ENCODE data around the gene CBS.
"Not testable (repeated sequence)": the region's sequence is repeated elsewhere in the genome, so short reads cannot be mapped to it uniquely, and the experiment has no call there.

The CBS gene

DNA sequence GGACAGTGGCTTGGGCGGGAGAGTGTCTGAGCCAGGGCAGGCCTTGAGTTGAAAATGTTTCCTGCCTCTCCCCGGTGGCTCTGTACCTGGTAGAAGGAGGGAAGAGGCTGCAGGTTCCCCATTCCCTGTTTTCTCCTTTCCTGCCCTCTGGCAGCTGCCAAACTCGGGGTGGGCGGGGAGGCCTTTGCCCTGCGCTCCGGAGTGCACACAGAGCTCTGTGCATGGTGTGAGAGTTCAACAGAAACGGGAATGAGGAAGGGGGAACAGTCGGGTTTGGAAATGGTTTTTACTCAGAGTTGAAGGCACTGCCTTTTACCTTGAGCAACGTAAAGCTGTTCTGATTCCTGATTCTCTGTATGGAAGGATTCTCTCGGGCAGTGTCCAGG lies 37.0 kb downstream of the CBS start:
- not testable (repeated sequence) for H4K20me1 ChIP-seq (ENCODE audit: insufficient read depth, low read length); H2AFZ ChIP-seq (ENCODE audit: low read length); H3K9me3 ChIP-seq (replicated peaks; ENCODE audit: insufficient read depth, low read length); H3K4me1 ChIP-seq (ENCODE audit: low read length); H3K36me3 ChIP-seq (replicated peaks; ENCODE audit: insufficient read depth, low read length); H3K9ac ChIP-seq (ENCODE audit: low read length); H3F3A ChIP-seq (ENCODE audit: insufficient read depth, low read length); DNase-seq; H3K4me3 ChIP-seq (ENCODE audit: low read length); H3K27me3 ChIP-seq (replicated peaks; ENCODE audit: insufficient read depth, low read length); H3K9me2 ChIP-seq (replicated peaks; ENCODE audit: insufficient read depth, low read length); H3K79me2 ChIP-seq (ENCODE audit: low read length); H3K4me2 ChIP-seq (ENCODE audit: low read depth, low read length); H3K27ac ChIP-seq (ENCODE audit: low read length)

DNA sequence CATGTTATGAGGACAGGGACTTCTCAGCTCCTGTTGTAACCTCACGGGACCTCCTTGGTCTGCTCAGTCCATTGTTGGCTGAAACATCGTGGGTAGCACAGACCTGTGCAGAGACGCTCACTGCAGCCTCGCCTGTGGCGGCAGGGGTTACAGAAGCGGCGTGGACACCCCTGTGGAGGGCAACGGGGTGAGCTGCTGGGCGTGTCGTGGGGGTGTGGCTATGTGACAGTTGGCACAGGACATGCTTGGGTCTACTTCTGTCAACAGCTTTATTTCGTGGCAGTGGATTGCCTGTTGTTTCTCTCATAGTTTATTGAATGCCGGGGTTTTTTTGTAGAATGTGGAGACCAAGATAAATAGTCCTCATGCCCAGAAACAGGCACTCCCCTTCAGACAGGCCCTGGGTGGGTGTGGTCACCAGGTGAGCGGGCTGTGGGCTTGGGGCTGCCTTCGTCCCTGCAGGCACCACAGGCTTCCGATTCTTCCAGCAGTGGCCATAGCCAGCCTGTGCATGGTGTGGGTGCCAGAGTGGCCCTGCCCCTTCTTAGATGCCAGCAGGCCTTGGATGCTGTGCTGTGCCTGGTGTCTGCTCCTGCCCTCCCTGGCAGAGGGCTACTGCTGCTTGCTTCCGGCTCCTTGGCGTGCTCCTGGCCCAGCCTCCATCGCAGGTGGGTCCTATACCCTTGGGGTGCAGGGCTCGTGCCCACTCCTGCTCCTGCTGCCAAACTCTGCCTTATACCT lies 37.5 kb downstream of the CBS start:
- not testable (repeated sequence) for H3K4me1 ChIP-seq (ENCODE audit: low read length); H4K20me1 ChIP-seq (ENCODE audit: insufficient read depth, low read length); H3K36me3 ChIP-seq (replicated peaks; ENCODE audit: insufficient read depth, low read length); H3K27ac ChIP-seq (ENCODE audit: low read length); DNase-seq; H3K79me2 ChIP-seq (ENCODE audit: low read length); H3K27me3 ChIP-seq (replicated peaks; ENCODE audit: insufficient read depth, low read length); H3K9ac ChIP-seq (ENCODE audit: low read length); H3K4me3 ChIP-seq (ENCODE audit: low read length); H2AFZ ChIP-seq (ENCODE audit: low read length); H3K9me3 ChIP-seq (replicated peaks; ENCODE audit: insufficient read depth, low read length); H3F3A ChIP-seq (ENCODE audit: insufficient read depth, low read length); H3K4me2 ChIP-seq (ENCODE audit: low read depth, low read length); H3K9me2 ChIP-seq (replicated peaks; ENCODE audit: insufficient read depth, low read length)

DNA sequence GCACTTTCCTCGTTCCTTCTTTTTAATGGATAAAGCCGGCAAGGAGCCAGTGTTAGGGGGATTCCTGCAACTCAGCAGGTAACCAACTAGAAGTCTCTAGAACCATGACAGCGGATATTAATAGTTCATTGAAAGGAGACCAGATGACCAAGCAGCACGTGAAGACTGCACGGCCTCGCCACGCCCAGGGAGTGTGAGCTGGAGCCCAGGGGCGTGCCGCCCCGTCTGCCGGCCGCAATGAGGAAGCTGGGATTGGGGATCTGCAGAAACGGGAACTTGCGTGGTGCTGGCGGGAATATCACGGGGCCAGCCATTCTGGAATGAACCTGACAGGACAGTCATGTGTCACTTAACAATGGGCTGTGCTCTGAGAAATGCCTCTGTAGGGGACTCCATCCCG lies 38.7 kb downstream of the CBS start:
- not testable (repeated sequence) for H3F3A ChIP-seq (ENCODE audit: insufficient read depth, low read length); H3K9me3 ChIP-seq (replicated peaks; ENCODE audit: insufficient read depth, low read length); H3K4me3 ChIP-seq (ENCODE audit: low read length); H3K9me2 ChIP-seq (replicated peaks; ENCODE audit: insufficient read depth, low read length); H3K36me3 ChIP-seq (replicated peaks; ENCODE audit: insufficient read depth, low read length); H2AFZ ChIP-seq (ENCODE audit: low read length); H3K27me3 ChIP-seq (replicated peaks; ENCODE audit: insufficient read depth, low read length); DNase-seq; H4K20me1 ChIP-seq (ENCODE audit: insufficient read depth, low read length); H3K27ac ChIP-seq (ENCODE audit: low read length); H3K9ac ChIP-seq (ENCODE audit: low read length); H3K4me2 ChIP-seq (ENCODE audit: low read depth, low read length); H3K4me1 ChIP-seq (ENCODE audit: low read length); H3K79me2 ChIP-seq (ENCODE audit: low read length)

DNA sequence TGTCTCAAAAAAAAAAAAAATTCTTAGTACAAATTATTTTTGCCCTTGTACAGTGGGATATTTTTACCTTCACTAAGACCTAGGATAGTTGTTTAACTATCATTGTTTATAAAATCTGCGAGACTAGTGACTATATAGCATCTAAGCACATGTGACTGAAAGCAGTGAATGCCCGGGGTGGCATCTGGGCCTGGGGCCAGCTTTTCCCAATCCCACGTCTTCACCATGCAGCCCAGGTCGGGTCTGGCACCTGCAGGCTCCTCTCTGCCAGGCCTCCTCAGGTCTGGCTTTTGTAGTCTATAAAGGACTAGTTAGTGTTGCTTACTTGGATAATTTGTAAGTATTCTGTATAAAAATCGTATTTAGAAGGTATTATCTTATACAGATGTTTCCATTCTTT lies 40.8 kb downstream of the CBS start:
- no peak for TF ChIP-seq CTCF (IDR thresholded peaks at IDR 0.05; ENCODE audit: low read length)
- TF ChIP-seq EZH2 (optimal IDR thresholded peaks at IDR 0.05; ENCODE audit: low read depth, low read length) = no peak
- no peak for TF ChIP-seq EZH2phosphoT487 (IDR thresholded peaks at IDR 0.05; ENCODE audit: low read length)
- Histone ChIP-seq H3K9ac (ENCODE audit: low read length) (no peak overlapping the region), H2AFZ (ENCODE audit: low read length) (no peak overlapping the region), H3K27me3 (replicated peaks; ENCODE audit: insufficient read depth, low read length) (no peaks in the 10 kb centered on the region), H3K4me1 (ENCODE audit: low read length) (no peaks in the 10 kb centered on the region), H4K20me1 (ENCODE audit: insufficient read depth, low read length) (no peaks in the 10 kb centered on the region), H3K4me3 (ENCODE audit: low read length) (no peak overlapping the region), H3K36me3 (replicated peaks; ENCODE audit: insufficient read depth, low read length) (0 out of 2 replicates have a peak, but pooled peaks cover 3% of the 10 kb centered on the region), H3K9me3 (replicated peaks; ENCODE audit: insufficient read depth, low read length) (no peaks in the 10 kb centered on the region), H3K27ac (ENCODE audit: low read length) (no peak overlapping the region), H3K9me2 (replicated peaks; ENCODE audit: insufficient read depth, low read length) (no peaks in the 10 kb centered on the region), H3K79me2 (ENCODE audit: low read length) (no peaks in the 10 kb centered on the region), H3K4me2 (ENCODE audit: low read depth, low read length) (no peak overlapping the region), H3F3A (ENCODE audit: insufficient read depth, low read length) (no peaks in the 10 kb centered on the region)
- DNase-seq = no peak

DNA sequence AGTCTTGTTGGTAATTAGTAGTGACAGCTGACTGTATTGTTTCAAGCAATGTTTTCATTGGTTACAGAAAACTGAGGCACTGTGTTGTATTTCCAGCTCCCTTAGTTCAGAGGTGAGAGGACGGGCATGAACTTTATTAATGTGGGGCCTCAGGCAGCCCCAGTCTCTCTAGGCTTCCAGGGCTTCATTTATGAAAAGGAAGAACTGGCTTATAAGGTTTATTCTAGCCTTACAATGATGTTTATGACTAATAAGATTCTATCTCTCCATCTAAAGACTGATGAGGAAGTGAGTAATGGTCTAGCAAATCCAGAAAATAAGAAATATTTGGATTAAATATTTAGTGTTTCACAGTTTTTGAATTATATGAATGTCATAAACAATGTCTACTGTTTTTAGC lies 41.5 kb downstream of the CBS start:
- Histone ChIP-seq H3K79me2 (ENCODE audit: low read length) (no peaks in the 10 kb centered on the region), H2AFZ (ENCODE audit: low read length) (no peak overlapping the region), H3K9me3 (replicated peaks; ENCODE audit: insufficient read depth, low read length) (no peaks in the 10 kb centered on the region), H4K20me1 (ENCODE audit: insufficient read depth, low read length) (no peaks in the 10 kb centered on the region), H3K27ac (ENCODE audit: low read length) (no peak overlapping the region), H3K9me2 (replicated peaks; ENCODE audit: insufficient read depth, low read length) (no peaks in the 10 kb centered on the region), H3K36me3 (replicated peaks; ENCODE audit: insufficient read depth, low read length) (0 out of 2 replicates have a peak, but pooled peaks cover 3% of the 10 kb centered on the region), H3F3A (ENCODE audit: insufficient read depth, low read length) (no peaks in the 10 kb centered on the region), H3K4me3 (ENCODE audit: low read length) (no peak overlapping the region), H3K27me3 (replicated peaks; ENCODE audit: insufficient read depth, low read length) (no peaks in the 10 kb centered on the region), H3K9ac (ENCODE audit: low read length) (no peak overlapping the region), H3K4me1 (ENCODE audit: low read length) (no peaks in the 10 kb centered on the region), H3K4me2 (ENCODE audit: low read depth, low read length) (no peak overlapping the region)
- no peak for DNase-seq
- no peak for TF ChIP-seq EZH2 (optimal IDR thresholded peaks at IDR 0.05; ENCODE audit: low read depth, low read length)
- no peak for TF ChIP-seq EZH2phosphoT487 (IDR thresholded peaks at IDR 0.05; ENCODE audit: low read length)
- TF ChIP-seq CTCF (IDR thresholded peaks at IDR 0.05; ENCODE audit: low read length) = no peak
